Trophoblast cell (in vitro differentiated cells and primary cell): ENCODE results near the gene HID1.

Source experiments
- DNase-seq, 2 donors: peaks; one replicate each; pipeline ENCODE4 v3.0.0-alpha.2; 2016
- H2AFZ ChIP-seq: 2 replicates; pipeline ENCODE4 v1.6.1; 2013; ENCODE audit warnings: low read length, moderate library complexity, mild to moderate bottlenecking; ENCODE audit not compliant: insufficient read depth, poor library complexity
- H2AK5ac ChIP-seq: 2 replicates; pipeline ENCODE4 v1.6.1; 2013; ENCODE audit warnings: mild to moderate bottlenecking, low read length
- H2BK120ac ChIP-seq: 2 replicates; pipeline ENCODE4 v1.6.1; 2013; ENCODE audit warnings: low read length, mild to moderate bottlenecking, moderate library complexity; ENCODE audit not compliant: insufficient read depth, poor library complexity
- H2BK12ac ChIP-seq: 2 replicates; pipeline ENCODE4 v1.6.1; 2013; ENCODE audit warnings: mild to moderate bottlenecking, low read length, moderate library complexity
- H2BK5ac ChIP-seq: 2 replicates; pipeline ENCODE4 v1.6.1; 2013; ENCODE audit warnings: low read length, low read depth, moderate library complexity, mild to moderate bottlenecking; ENCODE audit not compliant: poor library complexity
- H3K14ac ChIP-seq: 2 replicates; pipeline ENCODE4 v1.6.1; 2013; ENCODE audit warnings: mild to moderate bottlenecking, low read length
- H3K18ac ChIP-seq: 2 replicates; pipeline ENCODE4 v1.6.1; 2013; ENCODE audit warnings: mild to moderate bottlenecking, low read length
- H3K23ac ChIP-seq: 2 replicates; pipeline ENCODE4 v1.6.1; 2013; ENCODE audit warnings: low read length
- H3K27ac ChIP-seq: 2 replicates; pipeline ENCODE4 v1.5.1; 2013; ENCODE audit warnings: low read depth, mild to moderate bottlenecking, inconsistent platforms, low read length, moderate library complexity
- H3K27me3 ChIP-seq: 2 replicates; pipeline ENCODE4 v1.6.1; 2013; ENCODE audit warnings: inconsistent platforms, mild to moderate bottlenecking, low read length, moderate library complexity; ENCODE audit not compliant: insufficient read depth
- H3K36me3 ChIP-seq, 2 experiments: 1 replicate in 1 of 2; 2 replicates in 1 of 2; pipeline ENCODE4 v1.6.1; 2013; ENCODE audit warnings: low read length in 2 of 2, mild to moderate bottlenecking in 2 of 2, moderate library complexity in 1 of 2; ENCODE audit not compliant: insufficient read depth in 2 of 2, control insufficient read depth in 1 of 2
- H3K4ac ChIP-seq: 2 replicates; pipeline ENCODE4 v1.6.1; 2013; ENCODE audit warnings: low read depth, mild to moderate bottlenecking, low read length, moderate library complexity
- H3K4me1 ChIP-seq, 2 experiments: 1 replicate in 1 of 2; 2 replicates in 1 of 2; pipeline ENCODE4 v1.6.1; 2013; ENCODE audit warnings: low read length in 2 of 2, mild to moderate bottlenecking in 2 of 2, moderate library complexity in 1 of 2; ENCODE audit not compliant: insufficient read depth in 2 of 2, control insufficient read depth in 1 of 2
- H3K4me2 ChIP-seq: 2 replicates; pipeline ENCODE4 v1.6.1; 2013; ENCODE audit warnings: inconsistent platforms, mild to moderate bottlenecking, low read length, moderate library complexity
- H3K4me3 ChIP-seq: 2 replicates; pipeline ENCODE4 v1.5.1; 2013; ENCODE audit warnings: mild to moderate bottlenecking, low read depth, low read length, inconsistent platforms
- H3K79me1 ChIP-seq: one replicate; pipeline ENCODE4 v1.6.1; 2013; ENCODE audit warnings: low read length
- H3K79me2 ChIP-seq: 2 replicates; pipeline ENCODE4 v1.6.1; 2013; ENCODE audit warnings: low read length, mild to moderate bottlenecking; ENCODE audit not compliant: control insufficient read depth, insufficient read depth, poor library complexity
- H3K9ac ChIP-seq: 2 replicates; pipeline ENCODE4 v1.6.1; 2013; ENCODE audit warnings: mild to moderate bottlenecking, low read length
- H3K9me3 ChIP-seq: 2 replicates; pipeline ENCODE4 v1.6.1; 2013; ENCODE audit warnings: low read depth, mild to moderate bottlenecking, control low read depth, inconsistent platforms, low read length; ENCODE audit not compliant: insufficient read depth
- H4K12ac ChIP-seq: 2 replicates; pipeline ENCODE4 v1.6.1; 2013; ENCODE audit warnings: low read depth, mild to moderate bottlenecking, low read length, moderate library complexity
- H4K8ac ChIP-seq: 2 replicates; pipeline ENCODE4 v1.6.1; 2013; ENCODE audit warnings: low read depth, mild to moderate bottlenecking, low read length, moderate library complexity
- H4K91ac ChIP-seq: one replicate; pipeline ENCODE4 v1.6.1; 2013; ENCODE audit warnings: low read depth, mild to moderate bottlenecking, low read length, moderate library complexity
- WGBS: extraction: QIAGEN DNeasy Blood & Tissue Kit; methylation state at CpG from one replicate; pipeline ENCODE4 v1.1.7; 2013; ENCODE audit warnings: missing lambda C conversion rate; ENCODE audit not compliant: insufficient read length, insufficient coverage; ENCODE audit errors: extremely low coverage; 5-methylcytosine and 5-hydroxymethylcytosine counted together

The HID1 gene

DNA sequence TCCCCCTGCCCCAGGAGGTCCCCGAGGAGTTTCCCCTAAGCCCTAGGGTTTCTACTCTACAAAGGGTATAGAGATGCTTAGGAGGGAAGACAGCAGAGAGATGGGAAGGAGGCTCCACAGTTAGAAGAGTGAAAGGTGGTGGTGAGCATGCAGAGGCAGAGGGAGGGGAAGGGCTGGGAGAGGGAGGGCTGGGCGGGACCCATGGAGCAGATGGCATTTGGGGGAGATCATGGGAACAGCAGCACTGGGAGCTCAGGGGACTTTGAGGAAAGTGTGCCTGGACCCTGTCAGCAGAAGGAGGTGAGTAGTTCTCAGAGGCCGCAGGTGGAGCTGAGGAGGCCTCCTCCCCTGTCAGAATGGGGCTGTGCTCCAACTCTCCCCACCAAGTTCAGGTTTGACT lies 37.5 kb downstream of the HID1 start:
- H4K8ac ChIP-seq, result no peak overlapping the region
- no peak overlapping the region for H3K4me2 ChIP-seq
- no peak overlapping the region for H2AFZ ChIP-seq
- WGBS, result no CpG with 5 or more reads among the region's 3 CpGs
- H3K79me2 ChIP-seq, result no peaks in the 10 kb centered on the region
- no peak overlapping the region for H2BK120ac ChIP-seq
- no peak overlapping the region for H2BK12ac ChIP-seq
- H3K4ac ChIP-seq, result no peak overlapping the region
- no peak overlapping the region for H3K9ac ChIP-seq
- no peaks in the 10 kb centered on the region for H3K4me1 ChIP-seq
- no peaks in the 10 kb centered on the region for H3K36me3 ChIP-seq
- H2BK5ac ChIP-seq, result no peak overlapping the region
- no peak for DNase-seq
- no peak overlapping the region for H4K91ac ChIP-seq
- no peak overlapping the region for H3K4me3 ChIP-seq
- no peak overlapping the region for H3K27ac ChIP-seq
- H3K23ac ChIP-seq, result no peak overlapping the region
- H3K14ac ChIP-seq, result no peak overlapping the region
- peaks cover 7% of the 10 kb centered on the region for H3K9me3 ChIP-seq
- H4K12ac ChIP-seq, result no peak overlapping the region
- peaks cover 34% of the 10 kb centered on the region for H3K27me3 ChIP-seq
- H2AK5ac ChIP-seq, result no peak overlapping the region
- no peak overlapping the region for H3K18ac ChIP-seq
- no peaks in the 10 kb centered on the region for H3K79me1 ChIP-seq

DNA sequence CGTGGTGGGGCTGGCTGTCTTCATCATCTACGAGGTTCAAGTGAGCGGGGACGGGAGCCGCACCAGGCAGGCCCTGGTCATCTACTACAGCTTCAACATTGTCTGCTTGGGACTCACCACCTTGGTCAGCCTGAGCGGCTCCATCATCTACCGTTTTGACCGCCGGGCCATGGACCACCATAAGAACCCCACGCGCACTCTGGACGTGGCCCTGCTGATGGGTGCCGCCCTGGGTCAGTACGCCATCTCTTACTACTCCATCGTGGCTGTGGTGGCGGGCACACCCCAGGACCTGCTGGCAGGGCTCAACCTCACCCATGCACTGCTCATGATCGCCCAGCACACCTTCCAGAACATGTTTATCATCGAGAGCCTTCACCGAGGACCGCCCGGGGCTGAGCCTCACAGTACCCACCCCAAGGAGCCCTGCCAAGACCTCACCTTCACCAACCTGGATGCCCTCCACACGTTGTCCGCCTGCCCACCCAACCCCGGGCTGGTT lies 42.0 kb downstream of the HID1 start:
- H3K18ac ChIP-seq, result no peak overlapping the region
- H3K4me1 ChIP-seq, result no peaks in the 10 kb centered on the region
- no peak overlapping the region for H2AK5ac ChIP-seq
- no peak overlapping the region for H4K91ac ChIP-seq
- H3K27ac ChIP-seq, result no peak overlapping the region
- no peaks in the 10 kb centered on the region for H3K79me2 ChIP-seq
- DNase-seq, result no peak
- no peak overlapping the region for H3K14ac ChIP-seq
- H3K4me2 ChIP-seq, result no peak overlapping the region
- H3K79me1 ChIP-seq, result no peaks in the 10 kb centered on the region
- H3K4ac ChIP-seq, result no peak overlapping the region
- H3K4me3 ChIP-seq, result peak overlapping the region; percentile 23
- no peaks in the 10 kb centered on the region for H3K36me3 ChIP-seq
- no peak overlapping the region for H2BK120ac ChIP-seq
- H4K8ac ChIP-seq, result no peak overlapping the region
- no peak overlapping the region for H3K9ac ChIP-seq
- no peak overlapping the region for H2BK12ac ChIP-seq
- no peak overlapping the region for H2BK5ac ChIP-seq
- peaks cover 2% of the 10 kb centered on the region for H3K9me3 ChIP-seq
- WGBS, result no CpG with 5 or more reads among the region's 24 CpGs
- H2AFZ ChIP-seq, result no peak overlapping the region
- H3K23ac ChIP-seq, result no peak overlapping the region
- H4K12ac ChIP-seq, result no peak overlapping the region
- peaks cover 19% of the 10 kb centered on the region for H3K27me3 ChIP-seq

DNA sequence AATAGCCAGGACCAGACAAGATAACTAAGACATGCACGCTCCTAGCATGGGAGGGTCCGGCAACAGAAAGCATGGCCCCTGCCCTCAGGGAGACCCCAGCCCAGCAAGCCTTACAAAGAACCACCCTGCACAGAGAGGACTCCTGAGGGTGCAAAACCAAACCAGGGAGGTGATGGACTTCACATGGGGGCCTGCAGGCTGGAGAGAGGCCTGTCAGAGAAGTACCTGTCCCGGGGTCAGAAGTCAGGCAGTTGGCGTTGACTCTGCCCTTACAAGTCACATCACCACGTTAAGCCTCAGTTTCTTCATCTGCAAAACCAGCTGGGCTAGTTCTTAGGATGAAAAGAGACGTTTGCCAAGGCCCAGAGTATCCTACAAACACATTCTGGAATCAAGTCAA lies 43.8 kb downstream of the HID1 start:
- no peak overlapping the region for H2AFZ ChIP-seq
- H3K9me3 ChIP-seq, result peaks cover 11% of the 10 kb centered on the region
- no peaks in the 10 kb centered on the region for H3K36me3 ChIP-seq
- no peak overlapping the region for H4K12ac ChIP-seq
- no peak overlapping the region for H3K18ac ChIP-seq
- no peak overlapping the region for H3K4me3 ChIP-seq
- no peak overlapping the region for H2BK5ac ChIP-seq
- no peak overlapping the region for H2AK5ac ChIP-seq
- peaks cover 25% of the 10 kb centered on the region for H3K27me3 ChIP-seq
- no peaks in the 10 kb centered on the region for H3K79me2 ChIP-seq
- H3K27ac ChIP-seq, result no peak overlapping the region
- no peaks in the 10 kb centered on the region for H3K79me1 ChIP-seq
- no peak overlapping the region for H3K14ac ChIP-seq
- DNase-seq, result no peak
- no peak overlapping the region for H4K8ac ChIP-seq
- no peak overlapping the region for H4K91ac ChIP-seq
- H3K4me1 ChIP-seq, result no peaks in the 10 kb centered on the region
- no peak overlapping the region for H3K4ac ChIP-seq
- no peak overlapping the region for H3K4me2 ChIP-seq
- H2BK120ac ChIP-seq, result no peak overlapping the region
- no peak overlapping the region for H2BK12ac ChIP-seq
- WGBS, result no CpG with 5 or more reads among the region's 6 CpGs
- no peak overlapping the region for H3K9ac ChIP-seq
- H3K23ac ChIP-seq, result no peak overlapping the region

DNA sequence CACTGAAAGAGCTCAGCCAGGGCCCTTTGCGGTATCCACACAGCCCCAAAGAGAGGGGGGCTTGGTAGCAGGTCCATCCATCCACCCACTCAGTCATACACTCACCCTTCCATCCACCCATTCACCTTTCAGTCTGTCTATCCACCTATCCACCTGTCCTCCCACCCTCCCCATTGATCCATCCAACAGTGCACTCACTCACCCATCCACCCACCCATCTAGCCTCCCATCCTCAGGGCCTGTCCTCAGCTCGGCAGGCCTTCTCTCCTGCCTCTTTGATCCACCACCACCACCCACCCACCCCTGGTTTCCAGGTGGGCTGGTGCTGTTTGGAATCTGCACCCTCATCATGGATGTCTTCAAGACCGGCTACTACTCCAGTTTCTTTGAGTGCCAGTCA lies 47.3 kb downstream of the HID1 start:
- Histone ChIP-seq H2BK12ac (no peak overlapping the region), H4K12ac (no peak overlapping the region), H4K8ac (no peak overlapping the region), H2AK5ac (no peak overlapping the region), H3K36me3 (no peaks in the 10 kb centered on the region), H3K9me3 (peaks cover 13% of the 10 kb centered on the region), H2BK120ac (no peak overlapping the region), H3K27me3 (peaks cover 34% of the 10 kb centered on the region), H2BK5ac (no peak overlapping the region), H3K9ac (no peak overlapping the region), H3K14ac (no peak overlapping the region), H3K79me1 (no peaks in the 10 kb centered on the region), H3K4ac (no peak overlapping the region), H3K4me3 (no peak overlapping the region), H3K4me1 (no peaks in the 10 kb centered on the region), H3K27ac (no peak overlapping the region), H3K79me2 (no peaks in the 10 kb centered on the region), H2AFZ (no peak overlapping the region), H3K18ac (no peak overlapping the region), H4K91ac (no peak overlapping the region), H3K4me2 (no peak overlapping the region), H3K23ac (no peak overlapping the region)
- DNase-seq, result no peak
- no CpG with 5 or more reads among the region's 3 CpGs for whole genome bisulfite sequencing
